ENCODE results near the gene SCIN.

- TF ChIP-seq, protein P1, sequence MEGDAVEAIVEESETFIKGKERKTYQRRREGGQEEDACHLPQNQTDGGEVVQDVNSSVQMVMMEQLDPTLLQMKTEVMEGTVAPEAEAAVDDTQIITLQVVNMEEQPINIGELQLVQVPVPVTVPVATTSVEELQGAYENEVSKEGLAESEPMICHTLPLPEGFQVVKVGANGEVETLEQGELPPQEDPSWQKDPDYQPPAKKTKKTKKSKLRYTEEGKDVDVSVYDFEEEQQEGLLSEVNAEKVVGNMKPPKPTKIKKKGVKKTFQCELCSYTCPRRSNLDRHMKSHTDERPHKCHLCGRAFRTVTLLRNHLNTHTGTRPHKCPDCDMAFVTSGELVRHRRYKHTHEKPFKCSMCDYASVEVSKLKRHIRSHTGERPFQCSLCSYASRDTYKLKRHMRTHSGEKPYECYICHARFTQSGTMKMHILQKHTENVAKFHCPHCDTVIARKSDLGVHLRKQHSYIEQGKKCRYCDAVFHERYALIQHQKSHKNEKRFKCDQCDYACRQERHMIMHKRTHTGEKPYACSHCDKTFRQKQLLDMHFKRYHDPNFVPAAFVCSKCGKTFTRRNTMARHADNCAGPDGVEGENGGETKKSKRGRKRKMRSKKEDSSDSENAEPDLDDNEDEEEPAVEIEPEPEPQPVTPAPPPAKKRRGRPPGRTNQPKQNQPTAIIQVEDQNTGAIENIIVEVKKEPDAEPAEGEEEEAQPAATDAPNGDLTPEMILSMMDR (conservative IDR thresholded peaks at IDR 0.05; ENCODE audit: low read length): no peak
- no peak for TF ChIP-seq EZH2phosphoT487 (IDR thresholded peaks at IDR 0.05; ENCODE audit: borderline replicate concordance, low read depth, low read length)
Observed at GRCh38 chr7:12578930-12579640, 8.6 kb downstream of the SCIN start.
